Neuron (in vitro differentiated cells): ENCODE measurements around the gene PLXNA3.

Source experiments
- H2AFZ ChIP-seq: one replicate; pipeline ENCODE4 v1.6.1; 2013; ENCODE audit warnings: low read depth, mild to moderate bottlenecking, inconsistent platforms, low read length, moderate library complexity
- H3K27me3 ChIP-seq: one replicate; pipeline ENCODE4 v1.6.1; 2013; ENCODE audit warnings: low read length; ENCODE audit not compliant: insufficient read depth
- H3K36me3 ChIP-seq: one replicate; pipeline ENCODE4 v1.6.1; 2013; ENCODE audit warnings: low read length; ENCODE audit not compliant: insufficient read depth
- H3K4me1 ChIP-seq: one replicate; pipeline ENCODE4 v1.6.1; 2013; ENCODE audit warnings: low read length; ENCODE audit not compliant: insufficient read depth
- H3K4me3 ChIP-seq: 2 replicates; pipeline ENCODE4 v1.5.1; 2013; ENCODE audit warnings: mild to moderate bottlenecking, low read length, moderate library complexity
- H3K9me3 ChIP-seq: one replicate; pipeline ENCODE4 v1.6.1; 2013; ENCODE audit warnings: low read length

The PLXNA3 gene

DNA sequence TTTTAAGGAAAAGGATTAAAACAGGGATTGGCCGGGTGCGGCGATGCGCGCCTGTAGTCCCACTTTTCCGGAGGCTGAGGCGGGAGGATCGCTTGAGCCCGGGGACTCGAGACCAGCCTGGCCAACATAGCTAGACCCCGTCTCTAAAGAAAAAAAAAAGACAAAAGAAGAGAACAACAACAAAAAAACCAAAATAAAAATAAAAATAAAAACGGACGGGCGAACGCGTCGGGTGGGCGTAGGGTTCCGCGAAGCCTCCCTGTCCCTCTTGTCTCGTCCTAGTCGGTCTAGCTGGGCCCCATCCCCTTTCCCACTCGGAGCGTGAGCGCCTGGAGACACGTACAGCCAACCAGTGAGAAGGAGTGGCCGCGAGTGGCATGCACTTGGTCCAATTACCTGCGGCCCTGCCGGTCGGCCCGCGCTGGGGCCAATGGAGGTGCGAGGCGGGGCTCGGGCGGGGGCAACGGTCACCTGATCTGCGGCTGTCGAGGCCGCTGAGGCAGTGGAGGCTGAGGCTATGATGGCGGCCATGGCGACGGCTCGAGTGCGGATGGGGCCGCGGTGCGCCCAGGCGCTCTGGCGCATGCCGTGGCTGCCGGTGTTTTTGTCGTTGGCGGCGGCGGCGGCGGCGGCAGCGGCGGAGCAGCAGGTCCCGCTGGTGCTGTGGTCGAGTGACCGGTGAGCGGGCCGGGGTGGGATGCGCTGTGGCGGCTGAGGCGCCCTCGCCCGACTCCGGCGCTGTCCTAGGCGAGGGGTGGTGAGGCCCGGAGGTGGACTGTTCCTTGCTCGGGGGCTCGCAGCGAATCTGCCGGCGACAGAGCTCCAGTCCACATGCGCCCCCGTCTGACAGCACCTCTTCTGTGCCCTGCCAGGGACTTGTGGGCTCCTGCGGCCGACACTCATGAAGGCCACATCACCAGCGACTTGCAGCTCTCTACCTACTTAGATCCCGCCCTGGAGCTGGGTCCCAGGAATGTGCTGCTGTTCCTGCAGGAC is 29.6 kb upstream of the PLXNA3 start, which contains the start of gene ATP6AP1:
TSS of gene ATP6AP1 (plus strand) at position 502 of the 996 bp plus-strand sequence. CDS start at position 518, 16 bp downstream.
- H3K36me3 ChIP-seq, result peaks cover 13% of the 10 kb centered on the region
- peak within 1 kb of the TSS; percentile 60 for H3K4me3 ChIP-seq
- H3K9me3 ChIP-seq, result no peaks in the 10 kb centered on the region
- H3K27me3 ChIP-seq, result no peaks in the 10 kb centered on the region
- no peak within 1 kb of the TSS for H2AFZ ChIP-seq
- H3K4me1 ChIP-seq, result peaks cover 2% of the 10 kb centered on the region

DNA sequence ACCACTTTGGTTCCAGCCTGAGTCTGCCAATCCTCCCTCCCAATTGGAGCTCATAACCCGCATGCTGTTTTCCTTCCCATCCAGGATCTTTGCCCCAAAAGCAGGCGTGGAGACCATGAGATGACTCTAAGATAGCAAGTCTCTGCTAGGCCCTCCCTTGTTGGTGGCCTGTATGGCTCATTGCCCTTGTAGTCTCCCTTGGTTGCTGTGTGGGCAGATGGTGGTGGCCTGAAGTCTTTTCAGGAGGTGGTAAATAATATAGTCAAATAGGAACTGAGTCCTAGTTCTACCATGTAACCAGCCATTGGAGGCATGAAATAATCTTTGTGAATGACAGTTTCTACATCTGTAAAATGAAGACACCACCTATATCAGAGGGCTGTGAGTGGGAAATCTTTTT is 28.4 kb upstream of the PLXNA3 start:
- peaks cover 21% of the 10 kb centered on the region for H3K36me3 ChIP-seq
- H3K4me3 ChIP-seq, result peak overlapping the region; percentile 60
- no peaks in the 10 kb centered on the region for H3K27me3 ChIP-seq
- H2AFZ ChIP-seq, result no peak overlapping the region
- peaks cover 2% of the 10 kb centered on the region for H3K4me1 ChIP-seq
- H3K9me3 ChIP-seq, result no peaks in the 10 kb centered on the region

DNA sequence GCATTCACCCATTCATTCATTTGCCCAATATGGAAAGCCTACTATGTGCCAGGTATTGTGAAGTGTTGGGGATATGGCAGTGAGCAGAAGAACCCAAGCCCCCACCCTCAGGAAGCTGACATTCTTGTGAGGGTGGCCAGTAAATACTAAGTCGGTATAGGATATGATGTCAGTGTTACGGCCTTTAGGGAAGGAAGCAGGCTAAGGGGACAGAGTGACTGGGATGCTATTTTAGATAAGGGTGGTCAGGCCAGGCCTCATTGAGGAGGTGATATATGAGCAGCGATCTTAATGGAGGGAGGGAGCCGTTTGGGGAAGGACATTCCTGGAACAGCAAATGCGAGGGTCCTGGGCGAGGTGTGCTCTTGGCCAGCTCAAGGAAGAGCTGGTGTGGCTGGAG is 27.6 kb upstream of the PLXNA3 start:
- Histone ChIP-seq H3K4me1 (peaks cover 2% of the 10 kb centered on the region), H3K4me3 (no peak overlapping the region), H3K9me3 (no peaks in the 10 kb centered on the region), H3K36me3 (peaks cover 27% of the 10 kb centered on the region), H2AFZ (no peak overlapping the region), H3K27me3 (no peaks in the 10 kb centered on the region)

DNA sequence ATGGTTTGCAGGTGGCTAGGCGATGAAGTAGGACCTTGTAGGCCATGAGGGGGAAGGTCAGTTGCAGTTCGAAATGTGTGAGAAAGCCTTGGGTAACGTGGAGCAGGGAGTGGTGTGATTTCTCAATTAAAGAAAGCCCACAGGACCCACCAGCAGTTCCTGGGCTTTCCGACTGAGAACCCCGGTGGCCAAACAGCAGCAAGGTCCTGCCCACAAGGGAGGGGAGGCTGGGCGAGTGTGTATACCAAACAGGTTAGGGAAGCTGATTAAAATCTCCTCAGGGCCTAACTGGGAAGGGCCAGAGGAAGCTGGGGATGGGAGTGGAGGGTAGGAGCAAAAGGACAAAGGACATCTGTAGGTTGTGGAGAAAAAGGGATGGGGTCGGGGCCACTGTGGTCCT is 27.2 kb upstream of the PLXNA3 start:
- peaks cover 31% of the 10 kb centered on the region for H3K36me3 ChIP-seq
- H2AFZ ChIP-seq, result no peak overlapping the region
- H3K4me3 ChIP-seq, result no peak overlapping the region
- no peaks in the 10 kb centered on the region for H3K9me3 ChIP-seq
- no peaks in the 10 kb centered on the region for H3K27me3 ChIP-seq
- H3K4me1 ChIP-seq, result peaks cover 2% of the 10 kb centered on the region

DNA sequence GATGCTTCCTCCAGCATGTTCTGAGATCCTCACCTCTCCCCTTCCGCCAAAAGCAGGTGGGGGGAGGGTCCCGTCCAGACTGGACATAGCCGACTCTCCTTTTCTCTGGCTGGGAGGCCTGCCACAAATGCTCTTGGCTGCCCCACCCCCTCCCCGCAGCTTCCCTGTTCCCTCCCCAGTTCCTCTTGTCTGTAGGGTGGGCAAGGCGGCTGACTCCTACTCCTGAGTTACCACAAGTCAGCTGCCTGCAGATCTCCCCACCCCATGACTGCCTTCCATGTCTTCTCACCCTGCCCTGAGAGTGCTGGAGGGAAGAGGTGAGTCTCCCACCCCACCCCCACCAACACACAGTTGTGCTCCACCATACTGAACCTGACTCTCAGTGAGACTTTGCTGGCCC is 26.7 kb upstream of the PLXNA3 start:
- H3K36me3 ChIP-seq, result peaks cover 31% of the 10 kb centered on the region
- H2AFZ ChIP-seq, result no peak overlapping the region
- peaks cover 2% of the 10 kb centered on the region for H3K4me1 ChIP-seq
- no peaks in the 10 kb centered on the region for H3K27me3 ChIP-seq
- no peaks in the 10 kb centered on the region for H3K9me3 ChIP-seq
- H3K4me3 ChIP-seq, result no peak overlapping the region

DNA sequence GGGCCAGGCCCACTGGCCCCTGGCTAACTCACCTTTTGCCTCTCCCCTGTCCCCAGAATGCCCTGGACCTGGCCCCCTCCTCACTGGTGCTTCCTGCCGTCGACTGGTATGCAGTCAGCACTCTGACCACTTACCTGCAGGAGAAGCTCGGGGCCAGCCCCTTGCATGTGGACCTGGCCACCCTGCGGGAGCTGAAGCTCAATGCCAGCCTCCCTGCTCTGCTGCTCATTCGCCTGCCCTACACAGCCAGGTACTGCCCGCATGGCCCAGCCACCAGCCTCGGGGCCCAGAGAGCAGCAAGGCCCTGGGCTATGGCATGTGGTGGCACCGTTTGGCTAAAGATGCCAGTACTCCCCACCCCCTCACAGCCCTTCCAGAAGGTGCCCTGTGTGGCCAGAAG is 25.9 kb upstream of the PLXNA3 start:
- no peaks in the 10 kb centered on the region for H3K27me3 ChIP-seq
- H3K4me1 ChIP-seq, result no peaks in the 10 kb centered on the region
- H3K4me3 ChIP-seq, result no peak overlapping the region
- H2AFZ ChIP-seq, result no peak overlapping the region
- peaks cover 31% of the 10 kb centered on the region for H3K36me3 ChIP-seq
- no peaks in the 10 kb centered on the region for H3K9me3 ChIP-seq

DNA sequence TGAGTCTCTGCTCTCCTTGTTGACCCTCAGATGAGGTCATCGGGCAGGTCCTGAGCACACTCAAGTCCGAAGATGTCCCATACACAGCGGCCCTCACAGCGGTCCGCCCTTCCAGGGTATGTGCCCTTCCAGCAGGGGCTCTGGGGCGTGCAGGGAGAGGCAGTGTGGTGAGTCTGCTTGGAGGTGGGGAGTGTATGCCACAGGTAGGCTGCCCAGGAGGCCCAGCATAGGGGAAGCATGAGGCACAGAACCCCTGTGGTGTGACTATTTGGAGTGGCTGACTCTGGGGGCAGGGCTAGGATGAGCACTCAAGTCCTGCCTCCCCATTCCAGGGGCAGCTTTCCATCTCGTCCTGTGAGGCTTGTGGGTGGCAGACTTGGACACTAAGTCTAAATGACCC is 24.5 kb upstream of the PLXNA3 start:
- Histone ChIP-seq H3K27me3 (no peaks in the 10 kb centered on the region), H2AFZ (no peak overlapping the region), H3K4me3 (no peak overlapping the region), H3K9me3 (no peaks in the 10 kb centered on the region), H3K36me3 (peaks cover 31% of the 10 kb centered on the region), H3K4me1 (peaks cover 7% of the 10 kb centered on the region)

DNA sequence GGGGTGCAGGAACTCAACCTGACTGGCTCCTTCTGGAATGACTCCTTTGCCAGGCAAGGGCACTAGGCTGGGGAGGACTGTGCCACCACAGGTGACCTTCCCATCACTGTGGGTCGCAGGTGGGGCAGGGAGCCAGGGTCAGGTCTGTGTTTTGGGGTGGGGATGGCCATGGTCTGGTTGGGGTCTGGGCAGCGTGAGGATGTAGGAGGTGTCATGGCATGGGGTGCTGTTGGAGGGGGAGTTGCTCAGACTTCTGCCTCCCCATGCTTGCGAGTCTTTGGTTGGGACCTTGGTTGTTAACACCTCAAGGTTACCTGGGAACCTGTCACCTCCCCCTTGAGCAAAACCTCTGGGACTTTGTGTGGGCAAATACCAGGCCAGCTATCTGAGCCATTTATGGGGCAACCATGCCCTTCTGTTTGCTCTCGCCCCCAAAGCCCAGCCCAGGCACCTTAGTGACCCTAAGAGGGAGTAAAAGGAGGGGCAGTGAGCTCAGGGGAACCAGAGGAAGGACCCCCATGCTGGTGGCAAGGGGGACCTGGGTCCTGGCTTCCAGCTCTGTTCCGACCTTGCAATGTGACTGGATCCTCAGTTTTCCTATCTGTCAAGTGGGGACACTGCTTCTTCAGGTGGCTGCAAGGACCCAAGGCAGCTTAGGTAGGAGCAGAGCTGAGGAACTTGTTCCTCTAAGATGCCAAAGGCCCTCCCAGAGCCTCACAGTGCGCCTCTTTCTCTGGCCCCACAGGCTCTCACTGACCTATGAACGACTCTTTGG is 23.5 kb upstream of the PLXNA3 start:
- Histone ChIP-seq H3K4me1 (peaks cover 10% of the 10 kb centered on the region), H3K27me3 (no peaks in the 10 kb centered on the region), H3K36me3 (peaks cover 37% of the 10 kb centered on the region), H3K4me3 (no peak overlapping the region), H2AFZ (no peak overlapping the region), H3K9me3 (no peaks in the 10 kb centered on the region)

DNA sequence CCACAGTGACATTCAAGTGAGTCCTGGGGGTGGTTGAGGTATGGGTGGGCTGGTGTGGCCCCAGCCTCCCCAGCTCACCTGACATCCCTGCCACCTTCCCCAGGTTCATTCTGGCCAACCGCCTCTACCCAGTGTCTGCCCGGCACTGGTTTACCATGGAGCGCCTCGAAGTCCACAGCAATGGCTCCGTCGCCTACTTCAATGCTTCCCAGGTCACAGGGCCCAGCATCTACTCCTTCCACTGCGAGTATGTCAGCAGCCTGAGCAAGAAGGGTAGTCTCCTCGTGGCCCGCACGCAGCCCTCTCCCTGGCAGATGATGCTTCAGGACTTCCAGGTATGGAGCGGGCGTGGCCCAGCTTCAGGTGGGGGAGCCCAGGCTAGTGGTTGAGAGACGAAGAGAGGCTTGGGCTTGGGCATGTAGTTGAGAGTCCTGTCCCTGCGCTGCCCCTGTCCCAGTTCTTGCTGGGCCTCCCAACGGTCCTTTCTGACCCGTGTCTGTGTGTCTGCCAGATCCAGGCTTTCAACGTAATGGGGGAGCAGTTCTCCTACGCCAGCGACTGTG is 22.8 kb upstream of the PLXNA3 start:
- no peaks in the 10 kb centered on the region for H3K9me3 ChIP-seq
- H3K36me3 ChIP-seq, result peaks cover 40% of the 10 kb centered on the region
- no peak overlapping the region for H2AFZ ChIP-seq
- H3K4me1 ChIP-seq, result peaks cover 10% of the 10 kb centered on the region
- H3K4me3 ChIP-seq, result no peak overlapping the region
- H3K27me3 ChIP-seq, result no peaks in the 10 kb centered on the region

DNA sequence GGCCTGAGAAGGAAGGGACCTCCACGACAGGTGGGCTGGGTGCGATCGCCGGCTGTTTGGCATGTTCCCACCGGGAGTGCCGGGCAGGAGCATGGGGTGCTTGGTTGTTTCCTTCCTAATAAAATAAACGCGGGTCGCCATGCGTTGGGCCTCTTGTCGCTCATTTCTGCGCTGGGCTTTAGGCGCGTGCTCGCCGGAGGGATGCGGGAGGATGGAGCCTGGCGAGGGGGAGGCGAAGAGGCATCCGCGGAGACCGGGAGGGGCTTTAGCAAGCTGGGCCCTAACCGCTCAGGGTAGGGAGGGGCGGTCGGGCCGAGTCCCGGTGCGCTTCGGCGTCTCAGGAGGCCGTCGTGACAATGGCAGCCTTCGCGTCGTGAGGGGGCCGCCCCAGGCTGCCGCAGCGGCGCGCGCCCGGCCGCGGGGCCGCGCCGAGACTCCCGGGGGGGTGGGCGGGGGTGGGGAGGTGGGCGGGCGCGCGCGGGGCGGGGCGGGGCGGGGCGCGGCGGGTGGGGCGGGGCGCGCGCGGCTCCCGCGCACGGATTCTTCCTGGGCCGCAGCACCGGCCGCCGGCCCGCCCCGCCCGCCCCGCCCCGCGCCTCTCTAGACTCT is 21.6 kb upstream of the PLXNA3 start:
- Histone ChIP-seq H3K9me3 (no peaks in the 10 kb centered on the region), H3K4me3 (peak overlapping the region; percentile 55), H3K27me3 (no peaks in the 10 kb centered on the region), H3K4me1 (peaks cover 10% of the 10 kb centered on the region), H2AFZ (no peak overlapping the region), H3K36me3 (peaks cover 46% of the 10 kb centered on the region)

DNA sequence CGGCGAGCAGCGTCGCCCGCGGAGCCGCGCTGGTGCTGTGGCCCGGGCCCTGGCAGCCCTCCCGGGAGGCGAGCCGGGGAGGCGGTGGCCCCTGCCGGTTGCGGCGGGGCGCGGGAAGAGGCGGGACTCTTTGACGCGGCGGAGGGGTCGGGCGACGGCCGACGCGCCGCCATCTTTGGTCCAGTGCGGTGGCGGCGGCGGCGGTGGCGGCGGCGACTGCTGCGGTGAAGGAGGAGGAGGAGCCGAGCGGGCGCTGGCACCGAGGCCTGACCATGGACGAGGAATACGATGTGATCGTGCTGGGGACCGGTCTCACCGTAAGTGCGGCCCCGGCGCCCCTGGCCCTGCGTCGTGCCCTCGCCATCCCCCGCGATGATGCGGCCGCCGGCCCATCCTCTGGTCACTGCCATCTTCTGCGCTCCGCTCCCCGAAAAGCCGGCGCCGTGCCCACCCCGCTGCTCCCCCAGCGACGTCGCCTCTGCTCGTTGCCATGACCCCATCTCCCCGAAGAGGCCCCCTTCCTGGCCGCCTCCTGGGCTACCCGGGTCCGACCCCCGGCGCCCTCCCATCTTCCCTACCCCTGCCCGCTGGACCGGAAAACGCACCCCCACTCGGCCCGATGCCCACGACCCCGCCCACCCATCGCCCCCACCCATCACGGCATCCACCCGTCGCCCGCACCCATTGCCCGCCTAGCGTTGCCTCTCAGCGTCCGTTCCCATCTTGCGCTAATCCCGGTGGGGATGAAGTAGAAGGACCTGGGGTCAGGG is 20.9 kb upstream of the PLXNA3 start, which contains the start of gene GDI1:
TSS of gene GDI1 (plus strand) at position 172 of the 770 bp plus-strand sequence. CDS start at position 273, 101 bp downstream.
- no peak within 1 kb of the TSS for H2AFZ ChIP-seq

More for the DNA sequence above, 20.9 kb upstream of the PLXNA3 start, which contains the start of gene GDI1:
- no peaks in the 10 kb centered on the region for H3K9me3 ChIP-seq
- no peaks in the 10 kb centered on the region for H3K27me3 ChIP-seq
- peak within 1 kb of the TSS; percentile 55 for H3K4me3 ChIP-seq
- peaks cover 45% of the 10 kb centered on the region for H3K36me3 ChIP-seq
- H3K4me1 ChIP-seq, result peaks cover 10% of the 10 kb centered on the region
